Skeletal muscle tissue (tissue), 5 donors: Measurements from ENCODE around the gene LY6G5B. TPM values are rescaled to one million over a fixed set of nuclear protein-coding genes. Genes with fewer than 3 reads are reported as not detected.

Experiments used
- H3K27ac ChIP-seq: one replicate; pipeline ENCODE4 v1.7.0; 2013; ENCODE audit warnings: mild to moderate bottlenecking, low read depth, low read length, inconsistent platforms
- H3K27me3 ChIP-seq, 3 donors: one replicate each; pipeline ENCODE4 v1.7.0; 2013; ENCODE audit warnings: low read length in 3 of 3; ENCODE audit not compliant: control insufficient read depth in 3 of 3, insufficient read depth in 3 of 3
- H3K36me3 ChIP-seq, 3 donors: one replicate each; pipeline ENCODE4 v1.7.0; 2013; ENCODE audit warnings: low read length in 3 of 3; ENCODE audit not compliant: control insufficient read depth in 3 of 3, insufficient read depth in 3 of 3
- H3K4me1 ChIP-seq, 3 donors: one replicate each; pipeline ENCODE4 v1.7.0; 2013; ENCODE audit warnings: low read length in 3 of 3, mild to moderate bottlenecking in 3 of 3; ENCODE audit not compliant: control insufficient read depth in 3 of 3, insufficient read depth in 3 of 3
- H3K4me3 ChIP-seq, 3 donors: one replicate each; pipeline ENCODE4 v1.7.0; 2013; ENCODE audit warnings: low read length in 3 of 3
- H3K9ac ChIP-seq, 3 donors: one replicate each; pipeline ENCODE4 v1.7.0; 2013; ENCODE audit warnings: low read length in 3 of 3, mild to moderate bottlenecking in 3 of 3, moderate library complexity in 2 of 3, low read depth in 1 of 3
- H3K9me3 ChIP-seq, 3 donors: one replicate each; pipeline ENCODE4 v1.7.0; 2013; ENCODE audit warnings: low read length in 3 of 3; ENCODE audit not compliant: control insufficient read depth in 3 of 3
- small RNA-seq: library from RNA; depleted of rRNA; stranded (forward); fragments of <200 nt; gene quantifications from one replicate; pipeline ENCODE3, GENCODE V24; 2014
- total RNA-seq: library from RNA; depleted of rRNA; stranded (reverse); fragments of >200 nt; gene quantifications from one replicate; pipeline ENCODE4 v1.2.3, GENCODE V29; 2014
- donor health status: Osteomylitis.

LY6G5B gene
- total RNA-seq, 1 donor from 2014 or later, result 2.6 TPM

- Histone ChIP-seq H3K9ac (no peak overlapping the region), H3K4me3 (no peak overlapping the region), H3K36me3 (peaks cover 6 to 13% (median 9%) of the 10 kb centered on the region in 3 donors), H3K27ac (no peak overlapping the region), H3K4me1 (no peaks in the 10 kb centered on the region), H3K27me3 (no peaks in the 10 kb centered on the region), H3K9me3 (no peaks in the 10 kb centered on the region)
Measured at GRCh38 chr6:31722173-31722572, 52.4 kb downstream of the LY6G5B start.

Small RNAs within 50 kb of the gene (small RNA-seq; reads per million reads assigned to genes)
- not detected for gene LY6G6D
- not detected for gene MIR4646
- gene MIR6832, result not detected
- gene RF00019, result not detected
- gene SNORA38, result 3.2 reads per million, percentile 88 among the genes with 10 or more reads in this experiment

Other genes starting within 250 kb of the LY6G5B start
- 0.52 TPM for gene MICB, start 171.8 kb upstream of the LY6G5B start, total RNA-seq
- gene MCCD1, start 141.0 kb upstream of the LY6G5B start, total RNA-seq, result not detected
- 436 TPM for gene DDX39B, start 128.0 kb upstream of the LY6G5B start, total RNA-seq
- gene ATP6V1G2, start 123.4 kb upstream of the LY6G5B start, total RNA-seq, result 1.0 TPM
- gene NFKBIL1, start 122.4 kb upstream of the LY6G5B start, total RNA-seq, result 20.4 TPM
- gene LTA, start 97.7 kb upstream of the LY6G5B start, total RNA-seq, result not detected
- not detected for gene TNF, start 94.4 kb upstream of the LY6G5B start, total RNA-seq
- 2.1 TPM for gene LTB, start 87.6 kb upstream of the LY6G5B start, total RNA-seq
- 3.7 TPM for gene LST1, start 83.7 kb upstream of the LY6G5B start, total RNA-seq
- not detected for gene NCR3, start 77.0 kb upstream of the LY6G5B start, total RNA-seq
- gene AIF1, start 54.7 kb upstream of the LY6G5B start, total RNA-seq, result 19.8 TPM
- gene PRRC2A, start 49.3 kb upstream of the LY6G5B start, total RNA-seq, result 30.8 TPM
- gene BAG6, start 17.3 kb upstream of the LY6G5B start, total RNA-seq, result 118 TPM
- 1.0 TPM for gene APOM, start 14.1 kb upstream of the LY6G5B start, total RNA-seq
- 18.3 TPM for gene C6orf47, start 9.2 kb upstream of the LY6G5B start, total RNA-seq
- gene GPANK1, start 5.0 kb upstream of the LY6G5B start, total RNA-seq, result 16.2 TPM
- 68.4 TPM for gene CSNK2B, start 3.9 kb upstream of the LY6G5B start, total RNA-seq
- gene LY6G5C, start 11.1 kb downstream of the LY6G5B start, total RNA-seq, result not detected
- gene ABHD16A, start 33.3 kb downstream of the LY6G5B start, total RNA-seq, result 50.1 TPM
- not detected for gene LY6G6F, start 36.9 kb downstream of the LY6G5B start, total RNA-seq
- gene LY6G6D, start 45.4 kb downstream of the LY6G5B start, total RNA-seq, result not detected
- gene LY6G6C, start 51.8 kb downstream of the LY6G5B start, total RNA-seq, result not detected
- gene MPIG6B, start 53.4 kb downstream of the LY6G5B start, total RNA-seq, result 0.52 TPM
- gene DDAH2, start 59.3 kb downstream of the LY6G5B start, total RNA-seq, result 73.1 TPM
- gene CLIC1, start 66.6 kb downstream of the LY6G5B start, total RNA-seq, result 152 TPM
- 3.1 TPM for gene MSH5, start 70.0 kb downstream of the LY6G5B start, total RNA-seq
- 1.0 TPM for gene SAPCD1, start 92.7 kb downstream of the LY6G5B start, total RNA-seq
- 1.0 TPM for gene VWA7, start 107.4 kb downstream of the LY6G5B start, total RNA-seq
- 42.3 TPM for gene VARS1, start 125.8 kb downstream of the LY6G5B start, total RNA-seq
- 45.9 TPM for gene LSM2, start 137.0 kb downstream of the LY6G5B start, total RNA-seq
- 5.2 TPM for gene HSPA1L, start 145.3 kb downstream of the LY6G5B start, total RNA-seq
- gene HSPA1A, start 145.6 kb downstream of the LY6G5B start, total RNA-seq, result 133 TPM
- 117 TPM for gene HSPA1B, start 157.8 kb downstream of the LY6G5B start, total RNA-seq
- gene NEU1, start 192.8 kb downstream of the LY6G5B start, total RNA-seq, result 23.0 TPM
- 0.52 TPM for gene SLC44A4, start 209.0 kb downstream of the LY6G5B start, total RNA-seq
- 24.0 TPM for gene EHMT2, start 227.7 kb downstream of the LY6G5B start, total RNA-seq
- 6.3 TPM for gene ZBTB12, start 232.1 kb downstream of the LY6G5B start, total RNA-seq